ENCODE measurements around the gene RLN1.

- no peak for TF ChIP-seq CTCF (IDR thresholded peaks at IDR 0.05)
- no peak for TF ChIP-seq POLR2A (IDR thresholded peaks at IDR 0.05)
Measured at GRCh38 chr9:5352637-5353248, 13.1 kb upstream of the RLN1 start.

Measured in testis (tissue), 2 donors.